Stimulated activated CD4-positive, alpha-beta T cell treated with anti-CD3 and anti-CD28 coated beads, Interleukin-1b, Interleukin-23, amount 100 ng/mL, for 24 hours (primary cell): ENCODE data around the gene E2F7.

Experiments used
- DNase-seq, 4 experiments: peaks; one replicate each; pipeline ENCODE4 v3.0.0-alpha.2; 2020; ENCODE audit warnings: low read depth in 4 of 4, low spot score in 1 of 4

The E2F7 gene

GRCh38 chr12:77023501-77023900 is 41.9 kb downstream of the E2F7 start:
- no peak for DNase-seq

- DNase-seq, result no peak
These were observed 45.4 kb downstream of the E2F7 start for GRCh38 chr12:77019920-77020319.

- no peak for DNase-seq
These were observed 48.8 kb downstream of the E2F7 start for GRCh38 chr12:77016606-77017005.

- DNase-seq, result no peak
These were observed 52.3 kb downstream of the E2F7 start for GRCh38 chr12:77013091-77013490.

- peak; percentile 35 to 53 (median 46) for DNase-seq
These were observed 54.4 kb downstream of the E2F7 start for GRCh38 chr12:77010691-77011548.

- no peak for DNase-seq
These were observed 57.9 kb downstream of the E2F7 start for GRCh38 chr12:77007476-77007875.

GRCh38 chr12:77005611-77006098 is 59.7 kb downstream of the E2F7 start:
- DNase-seq, result no peak

- no peak for DNase-seq
These were observed 61.5 kb downstream of the E2F7 start for GRCh38 chr12:77003914-77004313.

GRCh38 chr12:77003246-77003645 is 62.1 kb downstream of the E2F7 start:
- DNase-seq, result no peak

GRCh38 chr12:77002382-77002781 is 63.0 kb downstream of the E2F7 start:
- no peak for DNase-seq

GRCh38 chr12:77001276-77001675 is 64.1 kb downstream of the E2F7 start:
- no peak for DNase-seq

GRCh38 chr12:76998908-76999556 is 66.3 kb downstream of the E2F7 start:
- no peak for DNase-seq

- DNase-seq, result no peak
These were observed 67.0 kb downstream of the E2F7 start for GRCh38 chr12:76998386-76998785.

GRCh38 chr12:76997011-76997780 is 68.2 kb downstream of the E2F7 start:
- no peak for DNase-seq

GRCh38 chr12:76990716-76991115 is 74.7 kb downstream of the E2F7 start:
- no peak for DNase-seq

GRCh38 chr12:76984566-76984965 is 80.8 kb downstream of the E2F7 start:
- no peak for DNase-seq

GRCh38 chr12:76983420-76983819 is 81.9 kb downstream of the E2F7 start:
- DNase-seq, result no peak

- no peak for DNase-seq
These were observed 85.2 kb downstream of the E2F7 start for GRCh38 chr12:76980196-76980595.

- no peak for DNase-seq
These were observed 88.5 kb downstream of the E2F7 start for GRCh38 chr12:76976777-76977382.
